Fibroblast of the conjunctiva (primary cell): ENCODE results near the gene RIMS1.
"Not testable (repeated sequence)": the region's sequence is repeated elsewhere in the genome, so short reads cannot be mapped to it uniquely, and the experiment has no call there.

ENCODE experiments used
- DNase-seq: peaks from one replicate; pipeline ENCODE4 v3.0.0-alpha.2; 2010; ENCODE audit warnings: low read depth

The RIMS1 gene

GRCh38 chr6:71983131-71983530, 96.8 kb downstream of the RIMS1 start:
- DNase-seq: no peak

- DNase-seq: no peak
Observed at GRCh38 chr6:71994705-71995271, 108.4 kb downstream of the RIMS1 start.

GRCh38 chr6:71997341-71997740, 111.0 kb downstream of the RIMS1 start:
- DNase-seq: no peak

GRCh38 chr6:72002415-72002814, 116.1 kb downstream of the RIMS1 start:
- DNase-seq: no peak

GRCh38 chr6:72006591-72006990, 120.2 kb downstream of the RIMS1 start:
- DNase-seq: not testable (repeated sequence)

- no peak for DNase-seq
Observed at GRCh38 chr6:72022830-72023229, 136.5 kb downstream of the RIMS1 start.

GRCh38 chr6:72031471-72031870, 145.1 kb downstream of the RIMS1 start:
- no peak for DNase-seq

GRCh38 chr6:72032086-72032485, 145.7 kb downstream of the RIMS1 start:
- DNase-seq: no peak

GRCh38 chr6:72035486-72035885, 149.1 kb downstream of the RIMS1 start:
- no peak for DNase-seq

- no peak for DNase-seq
Observed at GRCh38 chr6:72035966-72036365, 149.6 kb downstream of the RIMS1 start.

GRCh38 chr6:72037006-72037405, 150.7 kb downstream of the RIMS1 start:
- no peak for DNase-seq

- no peak for DNase-seq
Observed at GRCh38 chr6:72040111-72040510, 153.8 kb downstream of the RIMS1 start.

- DNase-seq: no peak
Observed at GRCh38 chr6:72042088-72042487, 155.7 kb downstream of the RIMS1 start.

- DNase-seq: no peak
Observed at GRCh38 chr6:72048080-72048479, 161.7 kb downstream of the RIMS1 start.

- DNase-seq: no peak
Observed at GRCh38 chr6:72049376-72049775, 163.0 kb downstream of the RIMS1 start.

GRCh38 chr6:72061286-72061685, 174.9 kb downstream of the RIMS1 start:
- DNase-seq: no peak

- no peak for DNase-seq
Observed at GRCh38 chr6:72064399-72064975, 178.1 kb downstream of the RIMS1 start.

GRCh38 chr6:72078096-72078495, 191.7 kb downstream of the RIMS1 start:
- DNase-seq: no peak

GRCh38 chr6:72080260-72080941, 194.1 kb downstream of the RIMS1 start:
- no peak for DNase-seq

GRCh38 chr6:72081871-72082270, 195.5 kb downstream of the RIMS1 start:
- no peak for DNase-seq

GRCh38 chr6:72083976-72084375, 197.6 kb downstream of the RIMS1 start:
- DNase-seq: no peak

- no peak for DNase-seq
Observed at GRCh38 chr6:72084992-72085569, 198.7 kb downstream of the RIMS1 start.

GRCh38 chr6:72094506-72094905, 208.2 kb downstream of the RIMS1 start:
- no peak for DNase-seq
